B cell (primary cell): ENCODE measurements around the gene KLHDC8A.

Source experiments
- EZH2 ChIP-seq: IDR thresholded peaks from 2 replicates; pipeline ENCODE4 v1.6.1; 2012; ENCODE audit warnings: borderline replicate concordance, low read depth, mild to moderate bottlenecking, moderate library complexity, low read length; ENCODE audit not compliant: insufficient read depth, poor library complexity, severe bottlenecking
- TF ChIP-seq, protein P1 (sequence below): fragments of 200-600 bp; IDR thresholded peaks from one replicate; pipeline ENCODE4 v1.8.0; 2022; ENCODE audit warnings: antibody characterized with exemption, mild to moderate bottlenecking

DNA sequence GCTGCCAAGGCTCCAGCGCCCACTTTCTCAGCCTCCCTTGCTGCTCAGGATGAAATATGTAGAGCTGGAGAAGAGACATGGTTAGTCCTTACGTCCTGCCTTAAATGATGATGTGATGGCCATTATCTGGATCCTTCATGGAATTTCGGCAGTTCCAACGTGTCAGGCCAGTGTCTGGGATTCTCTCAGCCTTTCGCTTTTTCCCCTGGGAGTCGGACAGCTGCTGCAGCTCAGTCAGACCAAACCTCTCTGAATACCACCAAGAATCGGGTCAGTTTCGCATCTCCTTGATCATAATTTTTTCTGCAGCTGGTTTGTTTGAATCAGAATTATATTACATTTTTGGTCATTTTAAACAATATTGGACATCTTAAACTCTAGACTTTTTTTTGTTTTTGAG, 22.3 kb upstream of the KLHDC8A start:
- TF ChIP-seq, protein P1, sequence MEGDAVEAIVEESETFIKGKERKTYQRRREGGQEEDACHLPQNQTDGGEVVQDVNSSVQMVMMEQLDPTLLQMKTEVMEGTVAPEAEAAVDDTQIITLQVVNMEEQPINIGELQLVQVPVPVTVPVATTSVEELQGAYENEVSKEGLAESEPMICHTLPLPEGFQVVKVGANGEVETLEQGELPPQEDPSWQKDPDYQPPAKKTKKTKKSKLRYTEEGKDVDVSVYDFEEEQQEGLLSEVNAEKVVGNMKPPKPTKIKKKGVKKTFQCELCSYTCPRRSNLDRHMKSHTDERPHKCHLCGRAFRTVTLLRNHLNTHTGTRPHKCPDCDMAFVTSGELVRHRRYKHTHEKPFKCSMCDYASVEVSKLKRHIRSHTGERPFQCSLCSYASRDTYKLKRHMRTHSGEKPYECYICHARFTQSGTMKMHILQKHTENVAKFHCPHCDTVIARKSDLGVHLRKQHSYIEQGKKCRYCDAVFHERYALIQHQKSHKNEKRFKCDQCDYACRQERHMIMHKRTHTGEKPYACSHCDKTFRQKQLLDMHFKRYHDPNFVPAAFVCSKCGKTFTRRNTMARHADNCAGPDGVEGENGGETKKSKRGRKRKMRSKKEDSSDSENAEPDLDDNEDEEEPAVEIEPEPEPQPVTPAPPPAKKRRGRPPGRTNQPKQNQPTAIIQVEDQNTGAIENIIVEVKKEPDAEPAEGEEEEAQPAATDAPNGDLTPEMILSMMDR: no peak
- TF ChIP-seq EZH2: no peak
